OCI-LY1 (cell line): ENCODE data around the gene DNM2.

Experiments
- CTCF ChIP-seq: fragments of 200-600 bp; sonication (generic), shearing (Covaris generic); IDR thresholded peaks from 2 replicates; pipeline ENCODE4 v1.5.1; 2017; ENCODE audit warnings: mild to moderate bottlenecking, antibody characterized with exemption, low read length, moderate library complexity, mixed read lengths
- EZH2 ChIP-seq: fragments of 200-600 bp; sonication (generic), shearing (Covaris generic); IDR thresholded peaks from 2 replicates; pipeline ENCODE4 v1.8.0; 2017; ENCODE audit warnings: borderline replicate concordance, mixed run types, mild to moderate bottlenecking, antibody characterized with exemption, low read length, moderate library complexity, mixed read lengths

GRCh38 chr19:10797078-10797477 is 79.2 kb downstream of the DNM2 start:
- TF ChIP-seq CTCF (no peak), EZH2 (no peak)
